NCI-H128 (cell line): Measurements from ENCODE around the gene MMS19.
"Not testable (repeated sequence)": the region's sequence is repeated elsewhere in the genome, so short reads cannot be mapped to it uniquely, and the experiment has no call there.

ENCODE experiments used
- DNase-seq: peaks from one replicate; lab custom pipeline; 2025; ENCODE audit not compliant: unreplicated experiment; lab: John Stamatoyannopoulos, UW

The MMS19 gene

DNA sequence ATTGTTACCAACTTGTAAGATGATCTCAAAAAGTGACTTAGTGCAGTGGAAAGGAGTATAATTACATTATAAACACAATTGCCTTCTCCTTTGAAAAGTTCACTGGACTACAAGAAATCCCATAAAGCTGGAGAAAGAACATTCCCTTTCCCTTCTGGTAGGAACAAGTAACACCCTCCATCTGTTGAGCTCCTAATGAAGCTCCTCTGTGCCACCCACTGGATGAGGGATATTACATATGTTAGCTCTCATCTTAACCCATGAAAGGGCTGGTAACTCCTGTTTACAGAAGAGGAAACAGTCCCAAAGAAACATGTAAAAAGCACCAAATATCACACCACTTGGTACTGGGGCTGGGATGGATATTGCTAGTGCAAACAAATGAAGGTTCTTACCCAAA lies 64.2 kb downstream of the MMS19 start:
- no peak for DNase-seq

DNA sequence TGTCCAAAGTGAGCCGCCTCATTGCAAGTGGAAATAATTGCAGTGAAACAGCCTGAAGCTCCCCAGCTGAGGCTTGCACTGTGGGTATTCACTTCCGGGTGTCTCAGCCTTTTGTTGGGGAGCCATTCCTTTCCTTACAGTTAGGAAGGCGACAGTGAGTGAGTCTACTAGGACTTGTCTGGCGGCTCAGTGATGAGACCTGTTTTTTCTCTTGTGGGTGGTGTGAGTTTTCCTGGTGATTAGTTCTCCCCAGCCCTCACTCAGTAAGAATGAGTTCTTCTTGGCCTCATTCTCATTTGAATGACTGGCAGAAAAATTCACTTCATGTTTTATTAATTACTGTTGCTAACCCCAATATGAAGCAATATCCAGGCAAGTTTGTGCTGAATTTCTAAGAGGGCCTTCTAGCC lies 69.6 kb downstream of the MMS19 start:
- DNase-seq = no peak

GRCh38 chr10:97427571-97428179 lies 70.5 kb downstream of the MMS19 start:
- no peak for DNase-seq

DNA sequence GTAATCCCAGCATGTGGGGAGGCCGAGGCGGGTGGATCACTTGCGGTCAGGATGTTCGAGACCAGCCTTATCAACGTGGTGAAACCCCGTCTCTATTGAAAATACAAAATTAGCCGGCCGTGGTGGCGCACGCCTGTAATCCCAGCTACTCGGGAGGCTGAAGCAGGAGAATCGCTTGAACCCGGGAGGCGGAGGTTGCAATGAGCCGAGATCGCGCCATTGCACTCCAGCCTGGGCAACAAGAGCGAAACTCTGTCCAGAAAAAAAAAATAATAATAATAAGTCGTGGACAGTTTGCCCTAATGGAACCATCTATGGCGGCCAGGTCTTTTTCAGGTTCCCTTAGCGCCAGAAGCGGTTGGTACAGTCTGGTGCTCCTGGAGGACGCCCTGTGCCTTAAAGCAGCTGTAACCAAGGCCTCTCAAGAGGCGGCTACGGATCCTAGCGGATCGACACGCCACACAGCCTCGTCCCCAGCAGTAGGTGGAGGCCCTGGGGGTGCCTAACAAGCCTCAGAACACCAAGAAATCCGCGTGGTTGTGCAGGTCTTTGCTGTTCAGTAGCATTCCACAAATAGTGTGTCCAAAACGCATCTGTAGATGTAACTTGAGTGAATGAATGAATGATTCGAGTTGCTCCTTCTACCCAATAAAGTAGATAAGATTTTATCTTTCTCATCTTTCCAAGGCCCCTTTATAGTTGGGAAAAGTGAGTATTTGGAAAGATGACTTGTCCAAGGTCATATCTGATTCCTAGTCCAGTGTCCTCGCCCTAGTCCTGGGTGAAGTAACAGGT lies 71.2 kb downstream of the MMS19 start:
- DNase-seq = no peak

DNA sequence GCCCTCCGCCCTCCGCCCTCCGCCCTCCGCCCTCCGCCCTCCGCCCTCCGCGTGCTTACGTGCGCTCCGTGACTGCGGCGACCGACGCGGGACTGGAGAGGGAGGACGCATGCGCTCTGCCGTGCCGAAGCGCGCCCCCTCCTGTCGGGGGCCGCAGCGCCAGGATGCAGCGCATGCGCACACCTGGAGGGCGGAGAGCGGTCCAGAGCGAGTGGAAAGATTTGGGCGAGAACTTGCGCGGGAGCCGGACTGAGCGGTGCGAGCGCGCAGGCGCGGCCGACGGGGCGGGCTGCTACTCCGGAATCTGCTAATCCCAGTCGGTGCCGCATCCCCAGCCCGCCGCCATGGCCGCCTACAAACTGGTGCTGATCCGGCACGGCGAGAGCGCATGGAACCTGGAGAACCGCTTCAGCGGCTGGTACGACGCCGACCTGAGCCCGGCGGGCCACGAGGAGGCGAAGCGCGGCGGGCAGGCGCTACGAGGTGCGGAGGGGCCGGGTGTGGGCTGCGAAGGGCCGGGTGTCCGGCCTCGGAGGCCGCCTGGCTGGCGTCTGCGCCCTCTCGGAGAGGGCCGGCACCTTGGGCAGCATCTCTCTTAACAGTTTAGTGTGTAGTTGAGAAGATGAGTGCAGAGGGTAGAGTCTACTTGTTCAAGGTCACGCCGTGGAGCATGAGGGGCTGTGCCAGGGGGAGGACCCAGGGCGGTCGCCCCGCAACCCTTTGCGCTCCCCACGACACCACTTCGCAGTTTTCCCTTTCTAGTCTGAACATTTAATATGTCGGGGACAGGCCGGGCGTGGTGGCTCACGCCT lies 72.1 kb downstream of the MMS19 start, which contains the start of gene PGAM1:
PGAM1 (plus strand) TSS at position 228 of the 812 bp plus-strand sequence; CDS start at position 345, 117 bp downstream.
- DNase-seq = peak; percentile 80

DNA sequence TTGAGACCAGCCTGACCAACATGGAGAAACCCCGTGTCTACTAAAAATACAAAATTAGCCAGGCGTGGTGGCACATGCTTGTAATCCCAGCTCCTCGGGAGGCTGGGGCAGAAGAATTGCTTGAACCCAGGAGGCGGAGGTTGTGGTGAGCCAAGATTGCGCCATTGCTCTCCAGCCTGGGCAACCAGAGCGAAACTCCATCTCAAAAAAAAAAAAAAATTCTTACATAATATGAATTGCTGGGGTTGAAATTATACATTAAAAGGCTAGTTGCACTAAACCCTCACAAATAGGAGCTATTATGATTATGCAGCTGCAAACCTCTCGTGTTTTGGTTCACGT lies 74.5 kb downstream of the MMS19 start:
- DNase-seq = not testable (repeated sequence)

- no peak for DNase-seq
Measured at GRCh38 chr10:97416565-97416964, 81.7 kb downstream of the MMS19 start.

DNA sequence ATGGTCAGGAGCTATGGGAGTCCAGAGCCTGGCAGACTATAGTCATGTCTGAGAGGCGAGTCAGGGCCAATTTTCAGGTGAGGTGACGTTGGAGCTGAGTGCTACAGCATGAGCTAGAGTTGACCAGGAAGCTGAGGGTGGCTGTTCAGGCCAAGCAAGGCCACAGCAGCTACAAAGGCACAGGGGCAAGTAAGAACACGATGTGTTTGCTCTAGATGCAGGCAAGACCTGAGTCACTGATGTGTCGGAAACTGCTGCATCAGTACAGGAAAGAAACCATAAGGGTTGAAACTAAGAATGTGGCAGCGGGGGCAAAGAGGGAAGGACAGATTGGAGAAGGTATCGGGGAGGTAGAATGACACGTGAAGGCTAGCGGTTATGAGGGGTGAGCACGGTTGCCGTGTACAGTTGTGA lies 85.3 kb downstream of the MMS19 start:
- no peak for DNase-seq

DNA sequence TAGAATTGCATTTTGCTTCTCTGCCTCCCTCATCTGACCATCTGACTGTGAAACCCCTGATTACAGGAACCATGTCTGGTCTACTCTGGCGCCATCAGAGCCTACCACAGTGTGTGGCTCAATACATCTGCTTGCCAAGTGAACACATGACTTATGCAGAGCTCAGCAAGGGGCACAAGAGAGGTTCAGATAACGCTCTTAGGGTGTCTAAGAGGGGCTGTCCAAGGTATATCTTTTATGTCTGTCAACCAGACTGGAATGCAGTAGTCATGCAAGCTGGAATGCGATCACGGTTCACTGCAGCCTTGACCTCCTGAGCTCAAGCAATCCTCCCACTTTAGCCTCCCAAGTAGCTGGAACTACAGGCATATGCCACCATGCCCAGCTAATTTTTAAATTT lies 86.8 kb downstream of the MMS19 start:
- DNase-seq = no peak

DNA sequence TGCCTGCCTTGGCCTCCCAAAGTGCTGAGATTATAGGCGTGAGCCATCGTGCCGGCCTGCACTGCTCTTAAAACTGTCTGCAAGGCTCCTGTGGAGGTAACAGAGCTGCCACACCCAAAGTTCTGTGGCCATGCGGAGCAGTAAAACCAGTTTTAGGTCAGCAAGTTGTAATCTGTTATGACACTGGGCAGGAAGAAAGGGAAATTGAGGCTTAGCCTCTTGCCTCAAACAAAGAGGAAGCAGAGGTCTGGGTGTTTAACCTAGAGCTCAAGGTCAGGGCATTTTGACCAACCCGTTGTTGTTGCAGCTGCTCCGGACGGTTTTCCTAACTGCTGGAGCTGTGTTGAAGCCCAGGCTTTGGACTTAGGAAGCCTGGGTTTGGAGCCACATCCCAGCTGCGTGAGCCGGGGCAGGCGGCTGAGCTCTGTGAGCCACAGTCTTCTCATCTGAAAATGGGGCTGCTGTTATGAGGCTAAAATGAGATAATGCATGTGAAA lies 89.7 kb downstream of the MMS19 start:
- DNase-seq = no peak
